H1 (cell line): Measurements from ENCODE around the gene MACROD2. TPM values are rescaled to one million over a fixed set of nuclear protein-coding genes. Genes with fewer than 3 reads are reported as not detected.

Source experiments
- CTCF ChIA-PET: fragments of 300-600 bp; sonication (Branson Sonifier 250); formaldehyde crosslinking; loops from one replicate; lab custom pipeline; 2021; ENCODE audit not compliant: partially characterized antibody; lab: Charles Lee
- POLR2A ChIA-PET: fragments of 300-600 bp; sonication (Branson Sonifier 250); formaldehyde crosslinking; loops from one replicate; lab custom pipeline; 2021; ENCODE audit warnings: inconsistent platforms; ENCODE audit not compliant: partially characterized antibody; lab: Charles Lee
- DNase-seq, 2 experiments: peaks; one replicate each; pipeline versions ENCODE4 v3.0.0 to v3.0.0-alpha.2; 2010 to 2022; ENCODE audit warnings: low spot score in 2 of 2, low read depth in 1 of 2, mixed read lengths in 1 of 2
- FAIRE-seq: peaks from 2 replicates; lab custom pipeline; 2011; peaks lifted over from hg19 to GRCh38; lab: Jason Lieb, UNC
- H2AFZ ChIP-seq: 2 replicates; pipeline ENCODE4 v1.8.1; 2012; ENCODE audit warnings: low read length, inconsistent platforms
- H2AK5ac ChIP-seq: 2 replicates; pipeline ENCODE4 v1.6.1; 2013; ENCODE audit warnings: low read depth, low read length
- H2BK120ac ChIP-seq: replicated peaks from 2 replicates; pipeline ENCODE3; 2013; ENCODE audit warnings: low read depth, low read length, inconsistent platforms
- H2BK12ac ChIP-seq: 2 replicates; pipeline ENCODE4 v1.6.1; 2013; ENCODE audit warnings: low read depth, low read length
- H2BK15ac ChIP-seq: 2 replicates; pipeline ENCODE4 v1.6.1; 2013; ENCODE audit warnings: low read length
- H2BK20ac ChIP-seq: 2 replicates; pipeline ENCODE4 v1.6.1; 2013; ENCODE audit warnings: low read length
- H2BK5ac ChIP-seq: 2 replicates; pipeline ENCODE4 v1.6.1; 2013; ENCODE audit warnings: low read depth, low read length
- H3K14ac ChIP-seq: 2 replicates; pipeline ENCODE4 v1.6.1; 2013; ENCODE audit warnings: inconsistent platforms; ENCODE audit not compliant: insufficient read length
- H3K18ac ChIP-seq: 2 replicates; pipeline ENCODE4 v1.6.1; 2013; ENCODE audit warnings: low read length; ENCODE audit errors: extremely low read depth
- H3K23ac ChIP-seq: 2 replicates; pipeline ENCODE4 v1.6.1; 2013; ENCODE audit warnings: inconsistent platforms; ENCODE audit not compliant: insufficient read length
- H3K23me2 ChIP-seq: 2 replicates; pipeline ENCODE4 v1.6.1; 2013; ENCODE audit warnings: low read depth, low read length
- H3K27ac ChIP-seq: 2 replicates; pipeline ENCODE4 v1.6.1; 2011; ENCODE audit warnings: low read depth, low read length, inconsistent platforms
- H3K27me3 ChIP-seq, 4 experiments: replicated peaks in 1 of 4; 1 replicate in 1 of 4; 2 replicates in 3 of 4; pipeline versions ENCODE4 v1.6.1 to v1.8.1; 2011 to 2013; ENCODE audit warnings: low read length in 3 of 4, mild to moderate bottlenecking in 3 of 4, inconsistent platforms in 2 of 4, mixed read lengths in 2 of 4, moderate library complexity in 1 of 4; ENCODE audit not compliant: control insufficient read depth in 3 of 4, insufficient read depth in 3 of 4; ENCODE audit errors: extremely low read depth in 1 of 4
- H3K36me3 ChIP-seq, 4 experiments: 2 replicates each; pipeline versions ENCODE4 v1.6.1 to v1.8.1; 2011 to 2013; ENCODE audit warnings: mild to moderate bottlenecking in 4 of 4, low read length in 3 of 4, moderate library complexity in 2 of 4, control low read depth in 1 of 4, inconsistent platforms in 1 of 4; ENCODE audit not compliant: insufficient read depth in 4 of 4, control insufficient read depth in 2 of 4
- H3K4ac ChIP-seq: replicated peaks from 2 replicates; pipeline ENCODE3; 2013; ENCODE audit warnings: low read length, low read depth, mixed read lengths, inconsistent platforms; ENCODE audit not compliant: insufficient read length
- H3K4me1 ChIP-seq, 4 experiments: replicated peaks in 1 of 4; 1 replicate in 1 of 4; 2 replicates in 3 of 4; pipeline versions ENCODE4 v1.6.1 to v1.8.1; 2011 to 2013; ENCODE audit warnings: low read length in 3 of 4, inconsistent platforms in 2 of 4, mixed read lengths in 1 of 4; ENCODE audit not compliant: insufficient read depth in 4 of 4, control insufficient read depth in 3 of 4
- H3K4me2 ChIP-seq, 2 experiments: 2 replicates each; pipeline versions ENCODE4 v1.6.1 to v1.8.1; 2011 to 2013; ENCODE audit warnings: low read depth in 2 of 2, low read length in 2 of 2, control low read depth in 1 of 2, inconsistent platforms in 1 of 2, mild to moderate bottlenecking in 1 of 2; ENCODE audit not compliant: insufficient read depth in 1 of 2
- H3K4me3 ChIP-seq, 4 experiments: fragments of 200-600, 300-600 bp in 1 of 4; sonication (generic), shearing (Covaris generic), sonication (Bioruptor Twin) in 1 of 4; 2 replicates each; pipeline versions ENCODE4 v1.5.1 to v1.8.1; 2011 to 2016; ENCODE audit warnings: low read length in 4 of 4, low read depth in 3 of 4, control low read depth in 2 of 4, inconsistent platforms in 2 of 4, mild to moderate bottlenecking in 2 of 4, mixed read lengths in 1 of 4, moderate library complexity in 1 of 4; ENCODE audit not compliant: insufficient read depth in 2 of 4; ENCODE audit errors: extremely low read depth in 1 of 4
- H3K56ac ChIP-seq: replicated peaks from 2 replicates; pipeline ENCODE3; 2013; ENCODE audit warnings: low read depth, mild to moderate bottlenecking, mixed read lengths, low read length, inconsistent platforms; ENCODE audit not compliant: insufficient read length
- H3K79me1 ChIP-seq: 2 replicates; pipeline ENCODE4 v1.6.1; 2013; ENCODE audit warnings: low read depth, low read length, control low read depth
- H3K79me2 ChIP-seq, 2 experiments: 2 replicates each; pipeline versions ENCODE4 v1.6.1 to v1.8.1; 2012 to 2013; ENCODE audit warnings: low read length in 2 of 2, mild to moderate bottlenecking in 2 of 2, inconsistent platforms in 1 of 2; ENCODE audit not compliant: insufficient read depth in 2 of 2, control insufficient read depth in 1 of 2
- H3K9ac ChIP-seq, 4 experiments: replicated peaks in 1 of 4; 1 replicate in 1 of 4; 2 replicates in 3 of 4; pipeline versions ENCODE4 v1.6.1 to v1.8.1; 2011 to 2013; ENCODE audit warnings: low read depth in 3 of 4, low read length in 3 of 4, control low read depth in 2 of 4, mild to moderate bottlenecking in 2 of 4, moderate library complexity in 2 of 4, inconsistent platforms in 1 of 4; ENCODE audit errors: extremely low read depth in 1 of 4
- H3K9me3 ChIP-seq, 2 experiments: 2 replicates each; pipeline versions ENCODE4 v1.6.1 to v1.8.1; 2012 to 2013; ENCODE audit warnings: mild to moderate bottlenecking in 2 of 2, moderate library complexity in 2 of 2, control low read depth in 1 of 2, inconsistent platforms in 1 of 2, low read depth in 1 of 2, low read length in 1 of 2, mixed read lengths in 1 of 2; ENCODE audit not compliant: insufficient read depth in 2 of 2
- H4K20me1 ChIP-seq, 2 experiments: replicated peaks in 1 of 2; 2 replicates each; pipeline versions ENCODE3 to v1.8.1; 2011 to 2013; ENCODE audit warnings: inconsistent platforms in 2 of 2, low read length in 2 of 2, mild to moderate bottlenecking in 1 of 2; ENCODE audit not compliant: insufficient read depth in 2 of 2, control insufficient read depth in 1 of 2
- H4K5ac ChIP-seq: 2 replicates; pipeline ENCODE4 v1.6.1; 2013; ENCODE audit warnings: low read length, low read depth, mixed read lengths, inconsistent platforms; ENCODE audit not compliant: insufficient read length
- H4K8ac ChIP-seq: 2 replicates; pipeline ENCODE4 v1.8.0; 2013; ENCODE audit warnings: mild to moderate bottlenecking, moderate library complexity, low read length, inconsistent platforms; ENCODE audit not compliant: insufficient read depth; ENCODE audit errors: extremely low read depth
- H4K91ac ChIP-seq: replicated peaks from 2 replicates; pipeline ENCODE3; 2013; ENCODE audit warnings: low read length, mixed read lengths, inconsistent platforms; ENCODE audit not compliant: insufficient read length
- ATF2 ChIP-seq: IDR thresholded peaks from 2 replicates; pipeline ENCODE4 v1.6.1; 2012; ENCODE audit warnings: low read length, inconsistent platforms
- CEBPB ChIP-seq: IDR thresholded peaks from 2 replicates; pipeline ENCODE4 v1.6.1; 2012; ENCODE audit warnings: low read depth, low read length
- E2F6 ChIP-seq: IDR thresholded peaks from 2 replicates; pipeline ENCODE4 v1.6.1; 2012; ENCODE audit warnings: inconsistent platforms
- POLR2A ChIP-seq, 2 experiments: IDR thresholded peaks; 1 replicate in 1 of 2; 2 replicates in 1 of 2; pipeline ENCODE4 v1.6.1; 2011; ENCODE audit warnings: low read depth in 2 of 2, low read length in 2 of 2, mild to moderate bottlenecking in 2 of 2; ENCODE audit errors: control extremely low read depth in 1 of 2
- RNF2 ChIP-seq: fragments of 200-900, 300-1000 bp; sonication (generic); IDR thresholded peaks from 2 replicates; pipeline ENCODE4 v1.7.1; 2016; ENCODE audit warnings: borderline replicate concordance, low read depth, mild to moderate bottlenecking, antibody characterized with exemption, low read length; ENCODE audit not compliant: poor library complexity, severe bottlenecking; ENCODE audit errors: missing control alignments
- SRF ChIP-seq: IDR thresholded peaks from 2 replicates; pipeline ENCODE4 v1.6.1; 2011; ENCODE audit warnings: mild to moderate bottlenecking, low read depth, low read length, moderate library complexity
- TBP ChIP-seq: IDR thresholded peaks from 2 replicates; pipeline ENCODE4 v1.6.1; 2011; ENCODE audit warnings: low read depth, low read length, improper control_type of control experiment
- TCF12 ChIP-seq: IDR thresholded peaks from 2 replicates; pipeline ENCODE4 v1.6.1; 2011; ENCODE audit warnings: low read depth, mild to moderate bottlenecking, low read length
- TEAD4 ChIP-seq: IDR thresholded peaks from 2 replicates; pipeline ENCODE4 v1.6.1; 2012; ENCODE audit warnings: low read depth, low read length, inconsistent platforms, mixed read lengths
- WGBS, 2 experiments: shearing (Covaris generic) in 1 of 2; methylation state at CpG; one replicate each; pipeline versions ENCODE4 v1.1.6 to v1.1.7; 2013 to 2015; ENCODE audit warnings: low lambda C conversion rate in 2 of 2, mixed read lengths in 2 of 2, inconsistent platforms in 1 of 2, low coverage in 1 of 2, missing lambda C conversion rate in 1 of 2; ENCODE audit not compliant: insufficient replicate concordance in 2 of 2, insufficient coverage in 1 of 2, insufficient read length in 1 of 2; ENCODE audit errors: extremely low coverage in 1 of 2, missing lambda C conversion rate in 1 of 2; 5-methylcytosine and 5-hydroxymethylcytosine counted together
- polyA plus RNA-seq, 7 experiments: library from polyadenylated mRNA; depleted of rRNA in 3 of 7; stranded (reverse) in 5 of 7; unstranded in 2 of 7; fragments of >200 nt in 5 of 7; fragments of 200-250 nt in 2 of 7; gene quantifications; 1 replicate in 5 of 7; 2 replicates in 1 of 7; 4 replicates in 1 of 7; pipeline versions ENCODE4 v1.2.1 to v1.2.3, GENCODE V29; 2011 to 2013; ENCODE audit warnings: missing spikeins in 2 of 7, mixed read lengths in 2 of 7
- total RNA-seq: library from RNA; stranded (reverse); fragmentation: NEBNext Ultra II Directional; extraction: Animal tissue kit (Norgen Biotek cat#: 25700); gene quantifications from 2 replicates; pipeline ENCODE4 v1.2.1, GENCODE V29; 2021
- TF ChIP-seq, protein P1 (sequence below): IDR thresholded peaks from 2 replicates; pipeline ENCODE4 v1.6.1; 2011; ENCODE audit warnings: low read length, improper control_type of control experiment

Gene MACROD2
- total and polyA plus RNA-seq, 2 of the 8 experiments (the other 6 are each of a cell fraction or from before 2014, with no cell fraction given): 0.70 to 3.9 TPM

DNA sequence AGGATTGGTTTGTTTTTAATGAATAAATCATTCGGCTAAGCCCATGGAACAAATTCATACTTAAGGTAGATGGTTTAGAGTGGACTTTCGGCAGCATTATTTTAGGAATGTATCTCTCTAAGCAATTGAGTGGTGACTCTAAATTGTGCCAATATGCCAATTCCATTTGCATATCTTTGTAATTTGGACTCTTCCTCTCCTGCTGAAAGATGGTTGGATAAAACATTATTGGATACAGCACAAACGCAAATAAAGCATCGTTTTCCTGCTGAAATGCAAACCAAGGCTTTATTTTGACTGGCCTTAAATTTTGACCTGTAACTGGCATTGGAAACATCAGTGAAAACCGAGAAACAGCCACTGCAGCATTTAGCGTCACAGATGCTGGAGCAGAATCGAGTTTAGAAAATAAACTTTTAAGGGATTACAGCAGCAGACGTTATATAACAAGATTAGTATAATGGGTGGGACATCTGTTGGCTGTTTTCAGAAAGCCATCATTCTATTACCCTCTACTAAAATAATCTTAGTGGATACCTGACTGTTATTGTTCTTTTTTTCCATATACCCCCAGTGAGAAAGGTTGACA is 1852.0 kb downstream of the MACROD2 start:
- Histone ChIP-seq H2BK20ac (no peak overlapping the region), H3K36me3 (no peaks in the 10 kb centered on the region), H3K4ac (no peak overlapping the region), H3K14ac (no peak overlapping the region), H4K91ac (no peak overlapping the region), H3K56ac (no peak overlapping the region), H3K18ac (no peak overlapping the region), H3K23me2 (no peaks in the 10 kb centered on the region), H3K27me3 (no peaks in the 10 kb centered on the region), H3K79me2 (no peaks in the 10 kb centered on the region), H2BK5ac (no peak overlapping the region), H3K4me3 (no peak overlapping the region), H2BK15ac (no peak overlapping the region), H3K23ac (no peak overlapping the region), H3K9me3 (no peaks in the 10 kb centered on the region), H2AK5ac (no peak overlapping the region), H3K79me1 (no peaks in the 10 kb centered on the region), H2BK12ac (no peak overlapping the region), H4K20me1 (no peaks in the 10 kb centered on the region), H3K27ac (no peak overlapping the region), H3K9ac (no peak overlapping the region), H4K5ac (no peak overlapping the region), H4K8ac (no peak overlapping the region), H2AFZ (no peak overlapping the region), H2BK120ac (no peak overlapping the region), H3K4me1 (peaks cover 0 to 4% (median 2%) of the 10 kb centered on the region in 4 experiments; a peak in 3 of 7 replicates), H3K4me2 (no peak overlapping the region)
- CTCF ChIA-PET: interaction anchor here (2.3 kb wide), 1 partner anchor 139 kb away, joined by 5 read pairs; no protein-coding TSS in a partner anchor
- no peak for FAIRE-seq
- POLR2A ChIA-PET: no interaction called here
- 85% methylated on average over 8 of the region's 8 CpGs; no CpG with 5 or more reads in 1 of the 2 experiments for WGBS, 2 experiments
- DNase-seq: no peak
- TF ChIP-seq TEAD4: no peak
- TF ChIP-seq SRF: no peak
- no peak for TF ChIP-seq RNF2
- TF ChIP-seq TCF12: no peak
- TF ChIP-seq CEBPB: no peak
- TF ChIP-seq TBP: no peak
- TF ChIP-seq E2F6: no peak
- no peak for TF ChIP-seq ATF2
- no peak for TF ChIP-seq POLR2A (IDR thresholded peaks at IDR 0.05; ENCODE audit: control extremely low read depth in 1 of 2, low read depth in 2 of 2, low read length in 2 of 2)
- TF ChIP-seq, protein P1, sequence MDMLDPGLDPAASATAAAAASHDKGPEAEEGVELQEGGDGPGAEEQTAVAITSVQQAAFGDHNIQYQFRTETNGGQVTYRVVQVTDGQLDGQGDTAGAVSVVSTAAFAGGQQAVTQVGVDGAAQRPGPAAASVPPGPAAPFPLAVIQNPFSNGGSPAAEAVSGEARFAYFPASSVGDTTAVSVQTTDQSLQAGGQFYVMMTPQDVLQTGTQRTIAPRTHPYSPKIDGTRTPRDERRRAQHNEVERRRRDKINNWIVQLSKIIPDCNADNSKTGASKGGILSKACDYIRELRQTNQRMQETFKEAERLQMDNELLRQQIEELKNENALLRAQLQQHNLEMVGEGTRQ: no peak
